ENCODE measurements around the gene MACROD2.

DNA sequence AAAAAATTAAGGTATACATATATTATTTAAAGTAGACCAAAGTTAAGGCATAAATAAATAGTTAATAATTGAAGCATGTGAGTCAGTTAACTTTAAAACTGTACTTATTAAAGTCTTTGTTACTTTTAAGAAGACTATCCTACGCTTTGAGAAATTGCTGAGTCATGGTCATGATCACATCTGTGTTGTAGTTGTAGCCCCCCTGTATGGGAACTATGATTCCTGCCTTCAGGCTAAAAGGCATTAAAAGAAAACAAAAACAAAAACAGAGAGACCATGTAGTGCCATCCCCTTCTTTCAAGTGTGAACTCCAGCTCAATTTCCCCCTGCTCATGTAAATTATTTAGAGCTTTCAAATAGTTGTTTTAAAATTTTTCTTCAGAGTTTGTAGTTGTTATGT lies 218.7 kb downstream of the MACROD2 start:
- TF ChIP-seq, protein P1, sequence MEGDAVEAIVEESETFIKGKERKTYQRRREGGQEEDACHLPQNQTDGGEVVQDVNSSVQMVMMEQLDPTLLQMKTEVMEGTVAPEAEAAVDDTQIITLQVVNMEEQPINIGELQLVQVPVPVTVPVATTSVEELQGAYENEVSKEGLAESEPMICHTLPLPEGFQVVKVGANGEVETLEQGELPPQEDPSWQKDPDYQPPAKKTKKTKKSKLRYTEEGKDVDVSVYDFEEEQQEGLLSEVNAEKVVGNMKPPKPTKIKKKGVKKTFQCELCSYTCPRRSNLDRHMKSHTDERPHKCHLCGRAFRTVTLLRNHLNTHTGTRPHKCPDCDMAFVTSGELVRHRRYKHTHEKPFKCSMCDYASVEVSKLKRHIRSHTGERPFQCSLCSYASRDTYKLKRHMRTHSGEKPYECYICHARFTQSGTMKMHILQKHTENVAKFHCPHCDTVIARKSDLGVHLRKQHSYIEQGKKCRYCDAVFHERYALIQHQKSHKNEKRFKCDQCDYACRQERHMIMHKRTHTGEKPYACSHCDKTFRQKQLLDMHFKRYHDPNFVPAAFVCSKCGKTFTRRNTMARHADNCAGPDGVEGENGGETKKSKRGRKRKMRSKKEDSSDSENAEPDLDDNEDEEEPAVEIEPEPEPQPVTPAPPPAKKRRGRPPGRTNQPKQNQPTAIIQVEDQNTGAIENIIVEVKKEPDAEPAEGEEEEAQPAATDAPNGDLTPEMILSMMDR (IDR thresholded peaks at IDR 0.05) = no peak
- no peak for TF ChIP-seq POLR2A (IDR thresholded peaks at IDR 0.05)
